Fibroblast of pulmonary artery (primary cell): Measurements from ENCODE around the gene C1QTNF3.

Experiments
- DNase-seq: peaks from one replicate; pipeline ENCODE4 v3.0.0-alpha.2; 2010; ENCODE audit warnings: low read depth
- H3K4me3 ChIP-seq: replicated peaks from 2 replicates; pipeline ENCODE4 v1.5.1; 2011; ENCODE audit warnings: low read depth, mild to moderate bottlenecking, control low read depth, low read length, moderate library complexity
- TF ChIP-seq, protein P1 (sequence below): IDR thresholded peaks from 2 replicates; pipeline ENCODE4 v1.5.1; 2011; ENCODE audit warnings: mild to moderate bottlenecking, control low read depth, low read length, inconsistent platforms; ENCODE audit errors: missing control alignments

The C1QTNF3 gene

DNA sequence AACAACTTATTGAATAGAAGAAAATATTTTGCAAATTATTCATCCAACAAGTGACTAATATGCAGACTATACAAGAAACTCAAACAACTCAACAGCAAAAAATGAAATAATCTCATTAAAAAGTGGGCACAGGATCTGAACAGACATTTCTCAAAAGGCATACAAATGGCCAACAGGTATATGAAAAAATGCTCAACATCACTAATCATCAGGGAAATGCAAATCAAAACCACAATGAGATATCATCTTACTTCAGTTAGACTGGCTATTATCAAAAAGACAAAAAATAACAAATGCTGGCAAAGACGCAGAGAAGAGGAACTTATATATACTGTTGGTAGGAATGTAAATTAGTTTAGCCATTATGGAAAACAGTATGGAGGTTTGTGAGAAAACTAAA is 33.4 kb downstream of the C1QTNF3 start:
- no peak for DNase-seq
- no peak overlapping the region for H3K4me3 ChIP-seq
- TF ChIP-seq, protein P1, sequence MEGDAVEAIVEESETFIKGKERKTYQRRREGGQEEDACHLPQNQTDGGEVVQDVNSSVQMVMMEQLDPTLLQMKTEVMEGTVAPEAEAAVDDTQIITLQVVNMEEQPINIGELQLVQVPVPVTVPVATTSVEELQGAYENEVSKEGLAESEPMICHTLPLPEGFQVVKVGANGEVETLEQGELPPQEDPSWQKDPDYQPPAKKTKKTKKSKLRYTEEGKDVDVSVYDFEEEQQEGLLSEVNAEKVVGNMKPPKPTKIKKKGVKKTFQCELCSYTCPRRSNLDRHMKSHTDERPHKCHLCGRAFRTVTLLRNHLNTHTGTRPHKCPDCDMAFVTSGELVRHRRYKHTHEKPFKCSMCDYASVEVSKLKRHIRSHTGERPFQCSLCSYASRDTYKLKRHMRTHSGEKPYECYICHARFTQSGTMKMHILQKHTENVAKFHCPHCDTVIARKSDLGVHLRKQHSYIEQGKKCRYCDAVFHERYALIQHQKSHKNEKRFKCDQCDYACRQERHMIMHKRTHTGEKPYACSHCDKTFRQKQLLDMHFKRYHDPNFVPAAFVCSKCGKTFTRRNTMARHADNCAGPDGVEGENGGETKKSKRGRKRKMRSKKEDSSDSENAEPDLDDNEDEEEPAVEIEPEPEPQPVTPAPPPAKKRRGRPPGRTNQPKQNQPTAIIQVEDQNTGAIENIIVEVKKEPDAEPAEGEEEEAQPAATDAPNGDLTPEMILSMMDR, result no peak

DNA sequence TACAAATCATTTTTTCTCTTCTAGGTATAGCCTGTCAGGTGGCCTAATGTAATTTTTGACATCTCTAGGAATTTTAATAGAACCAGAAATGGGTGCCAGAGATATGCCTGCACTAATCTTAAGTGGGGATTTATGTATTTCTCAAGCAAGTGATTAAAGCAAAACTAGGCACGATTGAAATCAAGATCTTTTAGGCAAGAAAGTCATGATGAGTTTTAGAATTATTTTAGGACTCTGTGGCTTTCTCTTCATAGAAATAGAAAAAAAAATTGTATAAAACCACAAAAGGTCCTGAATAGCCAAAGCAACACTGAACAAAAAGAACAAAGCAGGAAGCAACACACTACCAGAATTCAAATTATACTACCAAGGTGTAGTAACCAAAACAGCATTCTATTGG is 34.2 kb downstream of the C1QTNF3 start:
- DNase-seq, result no peak
- peak overlapping the region; percentile 69 for H3K4me3 ChIP-seq
- TF ChIP-seq, protein P1, result no peak

DNA sequence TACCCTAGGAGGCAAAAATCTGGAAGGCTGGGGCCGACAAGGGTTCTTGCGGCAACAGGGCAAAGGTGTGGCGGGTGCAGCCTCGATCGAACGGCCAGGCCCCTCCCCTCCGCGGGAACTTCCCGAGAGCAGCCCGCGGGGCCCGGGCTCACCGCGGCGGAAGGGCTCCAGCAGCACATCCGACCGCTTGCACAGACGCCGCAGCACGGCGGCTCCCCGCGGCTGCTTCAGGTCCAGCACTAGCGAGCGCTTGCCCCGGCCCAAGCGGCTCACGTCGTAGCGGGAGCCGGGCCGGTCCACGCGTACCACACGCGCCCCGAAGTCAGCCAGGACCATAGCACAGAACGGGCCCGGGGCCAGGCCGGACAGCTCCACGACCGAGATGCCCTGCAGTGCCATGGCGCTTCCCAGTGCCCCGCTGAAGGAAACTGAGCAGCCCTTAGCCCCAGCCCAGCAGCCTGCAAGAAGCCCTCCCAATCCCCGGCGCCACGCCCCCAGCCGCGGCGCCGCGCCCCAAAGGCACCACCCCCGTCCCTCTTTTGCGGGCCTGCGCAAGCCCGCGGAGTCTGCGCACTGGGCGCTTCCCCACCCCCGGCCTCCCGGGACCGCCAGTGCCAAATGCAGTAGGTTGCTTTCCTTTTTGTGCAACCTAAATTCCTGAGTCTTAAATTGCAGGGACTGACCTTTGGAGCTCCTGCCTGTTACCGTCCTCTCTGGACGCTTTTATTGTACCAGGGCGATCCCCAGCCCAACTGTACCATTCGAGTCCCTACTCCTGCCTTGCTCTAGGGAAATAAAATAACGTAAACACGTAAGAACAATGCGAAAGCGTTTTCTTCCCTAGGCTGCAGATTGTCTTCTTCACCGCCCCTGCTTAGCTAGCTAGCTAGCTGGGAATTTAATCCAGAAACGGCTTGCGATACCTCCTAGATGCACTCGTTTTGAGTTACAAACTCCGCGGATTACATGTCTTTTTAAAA is 35.1 kb downstream of the C1QTNF3 start, which contains the start of gene AMACR:
AMACR (minus strand) TSS at position 430 of the 980 bp plus-strand sequence; CDS start at position 399, 31 bp downstream.
- peak; percentile 92 for DNase-seq
- peak within 1 kb of the TSS; percentile 69 for H3K4me3 ChIP-seq
- TF ChIP-seq, protein P1, result no peak

DNA sequence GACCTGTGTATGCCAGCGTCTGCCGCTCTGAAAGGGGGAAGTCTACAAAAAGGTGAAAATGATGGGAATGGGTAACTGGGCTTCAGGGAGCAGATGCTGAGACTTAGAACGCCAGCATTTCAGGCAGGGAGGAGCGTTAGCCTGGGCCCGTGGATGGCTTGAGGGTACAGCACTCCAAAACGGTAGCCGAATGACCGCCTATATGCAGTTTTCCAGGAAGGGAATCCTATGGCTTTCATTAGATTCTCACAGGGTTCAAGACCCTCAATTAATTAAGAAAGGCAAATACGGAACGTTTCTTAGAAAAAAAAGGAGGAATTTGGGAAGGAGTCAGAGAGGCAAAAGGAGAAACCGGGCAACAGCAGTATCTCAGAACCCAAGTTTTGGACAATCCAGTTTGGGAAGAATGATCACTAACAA is 35.8 kb downstream of the C1QTNF3 start:
- TF ChIP-seq, protein P1, result no peak
- peak overlapping the region; percentile 69 for H3K4me3 ChIP-seq
- DNase-seq, result peak; percentile 16

DNA sequence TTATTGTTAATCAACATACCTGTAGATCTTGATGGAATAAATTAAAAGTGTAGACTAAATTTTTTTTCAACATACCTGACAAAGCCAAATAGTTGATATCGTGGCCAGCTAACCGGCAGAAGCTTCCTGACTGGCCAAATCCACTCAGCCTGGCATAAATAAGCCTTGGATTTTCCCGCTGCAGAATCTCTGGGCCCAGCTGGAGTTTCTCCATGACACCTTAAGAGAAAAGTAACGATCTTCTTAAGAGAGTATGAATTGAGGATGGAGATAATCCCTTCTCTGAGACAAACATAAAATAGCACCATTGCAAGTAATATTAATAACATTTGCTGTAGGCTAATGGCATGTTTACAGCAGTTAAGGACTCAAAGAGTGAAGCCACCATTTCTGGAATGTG is 37.3 kb downstream of the C1QTNF3 start:
- no peak overlapping the region for H3K4me3 ChIP-seq
- TF ChIP-seq, protein P1, result no peak
- DNase-seq, result no peak

DNA sequence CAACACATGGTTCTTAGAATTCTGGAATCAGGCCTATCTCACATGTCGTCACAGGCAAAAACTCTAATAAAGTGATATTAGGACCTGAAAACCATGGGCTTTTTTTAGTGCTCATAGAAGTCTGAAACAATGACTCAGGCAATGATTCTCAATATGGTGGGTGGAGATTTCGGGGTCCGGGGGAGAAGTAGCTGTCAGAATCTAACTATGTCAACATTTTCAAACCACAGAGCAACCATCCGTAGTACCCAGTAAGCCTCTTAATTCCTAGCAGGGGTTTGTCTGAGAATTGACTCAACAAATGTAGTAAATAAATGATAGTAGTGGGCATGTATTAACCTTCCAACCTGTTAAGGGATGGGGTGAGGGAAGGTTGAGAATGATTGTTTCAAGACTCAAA is 37.8 kb downstream of the C1QTNF3 start:
- TF ChIP-seq, protein P1, result no peak
- H3K4me3 ChIP-seq, result no peak overlapping the region
- DNase-seq, result no peak
